Left lung (tissue), 10 donors: ENCODE measurements around the gene ENTPD8. TPM values are rescaled to one million over a fixed set of nuclear protein-coding genes. Genes with fewer than 3 reads are reported as not detected.

Experiments
- ATAC-seq: fragments of 200-7000 bp; cut with Tn5 transposase; one replicate; pipeline ENCODE4 v1.9.1; 2020; ENCODE audit warnings: moderate library complexity
- DNase-seq, 4 donors: peaks; one replicate each; pipeline ENCODE4 v3.0.0-alpha.2; 2013 to 2020
- H3K27ac ChIP-seq, 2 donors: fragments of 200-600 bp; sonication (generic) in 1 of 2; one replicate each; pipeline versions ENCODE4 v1.5.0 to v1.8.0; 2020 to 2021
- H3K27me3 ChIP-seq, 2 donors: fragments of 200-600 bp; sonication (generic) in 1 of 2; one replicate each; pipeline versions ENCODE4 v1.5.0 to v1.8.0; 2020 to 2021
- H3K36me3 ChIP-seq, 2 donors: fragments of 200-600 bp; sonication (generic) in 1 of 2; one replicate each; pipeline versions ENCODE4 v1.5.0 to v1.8.0; 2020 to 2021
- H3K4me1 ChIP-seq, 2 donors: fragments of 200-600 bp; one replicate each; pipeline ENCODE4 v1.8.0; 2021
- H3K4me3 ChIP-seq, 2 donors: fragments of 200-600 bp; sonication (generic) in 1 of 2; one replicate each; pipeline versions ENCODE4 v1.5.0 to v1.8.0; 2020 to 2021; ENCODE audit warnings: mild to moderate bottlenecking in 1 of 2
- H3K9me3 ChIP-seq, 2 donors: fragments of 200-600 bp; sonication (generic) in 1 of 2; one replicate each; pipeline versions ENCODE4 v1.5.0 to v1.8.0; 2020 to 2021
- intact Hi-C, 2 donors: fragments of 100-400 bp; cut with DNase I; formaldehyde crosslinking; loops; one replicate each; pipeline versions ENCODE4 v1.11.2 to v1.14.2; 2022
- polyA plus RNA-seq, 6 donors: library from polyadenylated mRNA; unstranded; fragments of 120-200 nt; gene quantifications; one replicate each; pipeline ENCODE4 v1.2.1, GENCODE V29; 2013; ENCODE audit not compliant: insufficient read length in 6 of 6
- total RNA-seq, 2 donors: library from RNA; stranded (reverse); fragmentation: NEBNext Ultra II Directional; extraction: Animal tissue kit (Norgen Biotek cat#: 25700); gene quantifications; one replicate each; pipeline ENCODE4 v1.2.1, GENCODE V29; 2021
- TF ChIP-seq, protein P1 (sequence below), 2 donors: fragments of 200-600 bp; sonication (generic) in 1 of 2; IDR thresholded peaks; one replicate each; pipeline versions ENCODE4 v1.5.0 to v1.8.0; 2021; ENCODE audit warnings: antibody characterized with exemption in 2 of 2
- donor health status: DM: no; HTN: yes; CAD: no.
- donor health status: DM: no; HTN: no; CAD: no.

Gene ENTPD8
- total and polyA plus RNA-seq, 8 donors = 0.15 to 0.68 (median 0.40) TPM; not detected in 1

- H3K27ac ChIP-seq = no peak overlapping the region
- H3K4me1 ChIP-seq = peaks cover 0 to 7% of the 10 kb centered on the region in 2 donors
- ATAC-seq = no peak
- TF ChIP-seq, protein P1, sequence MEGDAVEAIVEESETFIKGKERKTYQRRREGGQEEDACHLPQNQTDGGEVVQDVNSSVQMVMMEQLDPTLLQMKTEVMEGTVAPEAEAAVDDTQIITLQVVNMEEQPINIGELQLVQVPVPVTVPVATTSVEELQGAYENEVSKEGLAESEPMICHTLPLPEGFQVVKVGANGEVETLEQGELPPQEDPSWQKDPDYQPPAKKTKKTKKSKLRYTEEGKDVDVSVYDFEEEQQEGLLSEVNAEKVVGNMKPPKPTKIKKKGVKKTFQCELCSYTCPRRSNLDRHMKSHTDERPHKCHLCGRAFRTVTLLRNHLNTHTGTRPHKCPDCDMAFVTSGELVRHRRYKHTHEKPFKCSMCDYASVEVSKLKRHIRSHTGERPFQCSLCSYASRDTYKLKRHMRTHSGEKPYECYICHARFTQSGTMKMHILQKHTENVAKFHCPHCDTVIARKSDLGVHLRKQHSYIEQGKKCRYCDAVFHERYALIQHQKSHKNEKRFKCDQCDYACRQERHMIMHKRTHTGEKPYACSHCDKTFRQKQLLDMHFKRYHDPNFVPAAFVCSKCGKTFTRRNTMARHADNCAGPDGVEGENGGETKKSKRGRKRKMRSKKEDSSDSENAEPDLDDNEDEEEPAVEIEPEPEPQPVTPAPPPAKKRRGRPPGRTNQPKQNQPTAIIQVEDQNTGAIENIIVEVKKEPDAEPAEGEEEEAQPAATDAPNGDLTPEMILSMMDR (IDR thresholded peaks at IDR 0.05) = no peak
- intact Hi-C loops = no loop called here
- H3K36me3 ChIP-seq = no peaks in the 10 kb centered on the region
- peaks cover 0 to 17% of the 10 kb centered on the region in 2 donors for H3K27me3 ChIP-seq
- no peaks in the 10 kb centered on the region for H3K9me3 ChIP-seq
- H3K4me3 ChIP-seq = no peak overlapping the region
- DNase-seq = peak in 2 of 4 donors; percentile 16 to 60
Observed at GRCh38 chr9:137465720-137466388, 24.7 kb upstream of the ENTPD8 start.

DNA sequence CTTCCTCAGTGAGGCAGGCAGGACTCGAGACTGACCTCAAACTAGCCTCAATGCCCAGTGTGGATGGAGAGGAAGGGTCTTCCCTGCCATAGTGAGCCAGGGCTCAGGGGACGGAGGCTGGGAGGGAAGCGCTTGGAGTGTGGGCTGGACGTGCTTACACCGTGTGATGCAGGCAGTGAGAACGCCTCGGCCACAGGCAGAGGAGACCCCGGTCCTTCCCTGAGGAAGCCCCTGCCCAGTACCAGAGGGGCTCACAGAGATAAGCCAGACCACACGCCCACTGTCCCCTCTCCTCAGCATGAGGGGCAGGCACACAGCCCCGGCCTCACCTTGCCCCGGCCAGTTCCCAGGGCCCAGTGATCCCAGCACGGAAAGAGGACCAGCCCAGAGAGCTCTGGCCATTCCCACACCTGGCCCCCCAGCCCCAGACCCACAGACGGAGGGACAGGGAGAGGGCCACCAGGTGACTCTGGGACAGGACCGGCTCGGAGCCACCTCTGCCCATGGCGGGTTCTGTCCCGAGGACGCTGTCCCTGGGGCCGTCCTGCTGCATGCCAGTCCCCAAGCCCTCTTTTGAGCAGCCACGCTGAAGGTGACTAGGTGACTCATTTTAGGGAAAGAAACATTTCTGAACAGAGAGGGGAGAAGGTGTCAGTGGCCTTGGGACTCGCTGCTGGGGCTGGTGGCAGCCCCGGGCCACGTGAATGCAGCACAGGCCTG lies 24.0 kb upstream of the ENTPD8 start:
- intact Hi-C loops = no loop called here
- Histone ChIP-seq H3K36me3 (no peaks in the 10 kb centered on the region), H3K4me1 (peaks cover 0 to 7% of the 10 kb centered on the region in 2 donors), H3K27me3 (peaks cover 0 to 17% of the 10 kb centered on the region in 2 donors), H3K27ac (no peak overlapping the region), H3K9me3 (no peaks in the 10 kb centered on the region), H3K4me3 (no peak overlapping the region)
- peak in 2 of 4 donors; percentile 30 to 71 for DNase-seq
- TF ChIP-seq, protein P1 (IDR thresholded peaks at IDR 0.05) = no peak
- ATAC-seq = no peak

DNA sequence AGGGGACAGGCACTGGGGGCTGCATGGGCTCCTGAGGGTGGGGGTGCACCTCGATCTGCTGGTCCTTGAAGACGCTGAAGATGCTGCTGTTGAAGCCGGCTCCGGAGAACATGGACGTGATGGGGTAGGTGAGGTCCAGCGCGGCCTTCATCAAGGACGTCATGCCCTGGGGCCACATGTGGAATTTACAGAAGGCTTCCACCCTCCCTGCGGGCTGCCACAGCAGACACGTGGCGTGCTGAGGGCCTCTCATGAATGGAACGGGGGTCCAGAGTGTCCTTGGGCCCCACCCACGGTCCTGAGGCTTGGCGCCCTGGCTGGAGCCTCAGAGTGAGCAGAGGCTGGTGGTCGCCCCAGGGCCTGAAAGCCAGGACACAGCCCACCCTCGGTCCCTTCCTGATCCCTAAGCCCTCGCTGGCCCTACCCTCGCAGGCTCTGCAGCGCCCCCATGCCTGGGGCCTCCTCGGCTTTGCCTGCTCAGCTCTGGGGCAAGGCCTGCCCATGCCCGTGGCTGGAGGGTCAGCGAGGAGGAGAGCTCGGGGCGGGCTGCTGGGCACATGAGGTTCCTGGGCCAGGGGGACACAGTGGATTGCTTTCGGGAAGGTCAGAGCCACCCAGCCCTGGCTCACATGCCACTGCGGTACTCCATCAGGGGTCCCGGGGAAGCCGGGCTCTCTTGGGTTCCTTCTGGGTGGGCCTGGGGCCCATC lies 23.3 kb upstream of the ENTPD8 start:
- H3K27ac ChIP-seq = no peak overlapping the region
- intact Hi-C loops = no loop called here
- TF ChIP-seq, protein P1 (IDR thresholded peaks at IDR 0.05) = no peak
- DNase-seq (peak in 2 of 4 donors; percentile 29 to 72), ATAC-seq (no peak)
- H3K27me3 ChIP-seq = peaks cover 0 to 17% of the 10 kb centered on the region in 2 donors
- peaks cover 3 to 10% of the 10 kb centered on the region in 2 donors for H3K4me1 ChIP-seq
- no peaks in the 10 kb centered on the region for H3K36me3 ChIP-seq
- H3K9me3 ChIP-seq = no peaks in the 10 kb centered on the region
- H3K4me3 ChIP-seq = no peak overlapping the region

DNA sequence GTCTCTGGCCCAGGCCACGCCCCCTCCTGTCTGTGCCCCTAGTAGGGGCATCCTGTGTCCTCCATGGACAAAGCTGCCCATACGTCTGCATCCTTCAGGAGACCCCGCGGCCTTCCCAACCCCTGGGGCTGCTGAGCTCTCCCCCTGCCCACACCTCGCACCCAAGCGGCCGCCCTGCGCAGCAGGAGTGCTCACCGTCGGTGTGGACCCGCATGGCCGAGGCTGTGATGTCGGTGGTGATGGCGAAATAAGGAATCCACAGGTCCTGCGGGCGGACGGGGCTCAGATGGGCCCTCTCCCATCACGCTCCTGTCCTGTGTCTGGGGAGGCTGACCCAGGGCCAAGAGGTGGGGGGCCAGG lies 22.8 kb upstream of the ENTPD8 start:
- intact Hi-C loops = no loop called here
- peaks cover 3 to 11% of the 10 kb centered on the region in 2 donors for H3K4me1 ChIP-seq
- H3K4me3 ChIP-seq = no peak overlapping the region
- H3K36me3 ChIP-seq = no peaks in the 10 kb centered on the region
- peak in 1 of 4 donors; percentile 28 for DNase-seq
- TF ChIP-seq, protein P1 (IDR thresholded peaks at IDR 0.05) = no peak
- peaks cover 0 to 17% of the 10 kb centered on the region in 2 donors for H3K27me3 ChIP-seq
- no peak overlapping the region for H3K27ac ChIP-seq
- no peak for ATAC-seq
- H3K9me3 ChIP-seq = no peaks in the 10 kb centered on the region
